Pancreas (tissue), 10 donors: ENCODE results near the gene MGMT. TPM values are rescaled to one million over a fixed set of nuclear protein-coding genes. Genes with fewer than 3 reads are reported as not detected.

ENCODE experiments used
- ATAC-seq, 4 donors: fragments of 200-7000 bp; cut with Tn5 transposase; one replicate each; pipeline versions ENCODE4 v1.8.0 to v1.9.1; 2020; ENCODE audit warnings: mild to moderate bottlenecking in 4 of 4, moderate library complexity in 4 of 4
- DNase-seq, 6 donors: peaks; one replicate each; pipeline ENCODE4 v3.0.0-alpha.2; 2020
- FAIRE-seq: peaks from 2 replicates; lab custom pipeline; 2012; peaks lifted over from hg19 to GRCh38; lab: Jason Lieb, UNC
- H3K27ac ChIP-seq, 4 donors: fragments of 200-600 bp; sonication (generic); 1 replicate in 3 of 4; 2 replicates in 1 of 4; pipeline versions ENCODE4 v1.5.0 to v1.8.0; 2020
- H3K27me3 ChIP-seq, 4 donors: fragments of 200-600 bp; one replicate each; pipeline ENCODE4 v1.8.0; 2021
- H3K36me3 ChIP-seq, 3 donors: fragments of 200-600 bp; sonication (generic) in 1 of 3; one replicate each; pipeline versions ENCODE4 v1.5.0 to v1.8.0; 2020 to 2021
- H3K4me1 ChIP-seq, 3 donors: fragments of 200-600 bp; one replicate each; pipeline ENCODE4 v1.8.0; 2021
- H3K4me3 ChIP-seq, 4 donors: fragments of 200-600 bp; sonication (generic) in 2 of 4; one replicate each; pipeline versions ENCODE4 v1.5.0 to v1.8.0; 2020 to 2021
- H3K9me3 ChIP-seq, 4 donors: fragments of 200-600 bp; one replicate each; pipeline ENCODE4 v1.8.0; 2021
- WGBS, 2 donors: extraction: QIAGEN DNeasy Blood & Tissue Kit; methylation state at CpG; one replicate each; pipeline ENCODE4 v1.1.7; 2013; 5-methylcytosine and 5-hydroxymethylcytosine counted together
- intact Hi-C, 3 donors: fragments of 100-400 bp; cut with DNase I; formaldehyde crosslinking; loops; one replicate each; pipeline versions ENCODE4 v1.11.1 to v1.14.2; 2022
- polyA plus RNA-seq, 2 donors: library from polyadenylated mRNA; stranded (reverse); fragments of 200-250 nt; gene quantifications; one replicate each; pipeline ENCODE4 v1.2.3, GENCODE V29; 2013
- total RNA-seq, 6 donors: library from RNA; stranded (reverse); fragmentation: NEBNext Ultra II Directional in 4 of 6; extraction: Animal tissue kit (Norgen Biotek cat#: 25700) in 4 of 6; gene quantifications; one replicate each; pipeline versions ENCODE4 v1.2.1 to v1.2.4, GENCODE V29; 2021 to 2023
- TF ChIP-seq, protein P1 (sequence below), 4 donors: fragments of 200-600 bp; sonication (generic) in 3 of 4; IDR thresholded peaks; one replicate each; pipeline versions ENCODE4 v1.5.0 to v1.8.0; 2021; ENCODE audit warnings: antibody characterized with exemption in 4 of 4
- donor health status: healthy with polysubstance abuse.
- donor health status: DM: no; HTN: no; CAD: no; lungs with moderate emphysema.
- donor health status: DM: no; HTN: no; CAD: no.
- donor health status: control.
- donor health status: control.
- donor health status: Bipolar disorder and iron deficiency.
- donor health status: DM: yes; HTN: yes; CAD: no.
- donor health status: DM: no; HTN: no; CAD: no.
- donor health status: DM: no; HTN: no; CAD: no.
- donor health status: DM: yes; HTN: yes; CAD: no.

MGMT gene
- total and polyA plus RNA-seq, 8 donors = 9.1 to 18.6 (median 12.0) TPM

DNA sequence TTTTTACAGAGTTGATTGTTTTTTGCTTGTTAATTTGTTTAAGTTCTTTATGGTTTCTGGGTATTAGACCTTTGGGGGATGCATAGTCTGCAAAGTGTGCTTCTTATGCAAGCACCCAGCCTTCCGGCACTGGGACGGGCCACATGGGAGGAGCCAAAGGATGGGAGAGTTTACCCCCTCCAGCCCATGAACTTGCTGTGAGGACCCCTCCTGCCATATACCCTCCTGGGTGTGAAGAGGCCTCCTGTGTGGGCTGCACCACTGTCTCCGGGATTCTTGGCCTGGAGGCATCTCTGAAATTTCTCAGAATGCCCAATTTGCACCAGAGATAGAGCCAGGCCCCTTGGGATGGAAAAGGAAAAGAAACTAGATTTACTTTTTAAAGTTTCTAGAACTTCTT lies 150.7 kb downstream of the MGMT start:
- Histone ChIP-seq H3K36me3 (no peaks in the 10 kb centered on the region), H3K4me1 (no peaks in the 10 kb centered on the region), H3K4me3 (no peak overlapping the region), H3K27me3 (no peaks in the 10 kb centered on the region), H3K9me3 (no peaks in the 10 kb centered on the region), H3K27ac (no peak overlapping the region)
- 79 to 95% methylated on average over 3 of the region's 3 CpGs for WGBS, 2 donors
- FAIRE-seq (no peak), DNase-seq (no peak), ATAC-seq (no peak)
- intact Hi-C loops = no loop called here
- TF ChIP-seq, protein P1, sequence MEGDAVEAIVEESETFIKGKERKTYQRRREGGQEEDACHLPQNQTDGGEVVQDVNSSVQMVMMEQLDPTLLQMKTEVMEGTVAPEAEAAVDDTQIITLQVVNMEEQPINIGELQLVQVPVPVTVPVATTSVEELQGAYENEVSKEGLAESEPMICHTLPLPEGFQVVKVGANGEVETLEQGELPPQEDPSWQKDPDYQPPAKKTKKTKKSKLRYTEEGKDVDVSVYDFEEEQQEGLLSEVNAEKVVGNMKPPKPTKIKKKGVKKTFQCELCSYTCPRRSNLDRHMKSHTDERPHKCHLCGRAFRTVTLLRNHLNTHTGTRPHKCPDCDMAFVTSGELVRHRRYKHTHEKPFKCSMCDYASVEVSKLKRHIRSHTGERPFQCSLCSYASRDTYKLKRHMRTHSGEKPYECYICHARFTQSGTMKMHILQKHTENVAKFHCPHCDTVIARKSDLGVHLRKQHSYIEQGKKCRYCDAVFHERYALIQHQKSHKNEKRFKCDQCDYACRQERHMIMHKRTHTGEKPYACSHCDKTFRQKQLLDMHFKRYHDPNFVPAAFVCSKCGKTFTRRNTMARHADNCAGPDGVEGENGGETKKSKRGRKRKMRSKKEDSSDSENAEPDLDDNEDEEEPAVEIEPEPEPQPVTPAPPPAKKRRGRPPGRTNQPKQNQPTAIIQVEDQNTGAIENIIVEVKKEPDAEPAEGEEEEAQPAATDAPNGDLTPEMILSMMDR (IDR thresholded peaks at IDR 0.05) = no peak

GRCh38 chr10:129621062-129621461 lies 154.0 kb downstream of the MGMT start:
- intact Hi-C loops = no loop called here
- no peak for ATAC-seq
- Histone ChIP-seq H3K4me3 (no peak overlapping the region), H3K4me1 (no peaks in the 10 kb centered on the region), H3K27ac (no peak overlapping the region), H3K9me3 (no peaks in the 10 kb centered on the region), H3K36me3 (no peaks in the 10 kb centered on the region), H3K27me3 (no peaks in the 10 kb centered on the region)
- no peak for DNase-seq
- TF ChIP-seq, protein P1 (IDR thresholded peaks at IDR 0.05) = no peak
- WGBS, 2 donors = 86 to 92% methylated on average over 7 of the region's 7 CpGs
- FAIRE-seq = no peak

DNA sequence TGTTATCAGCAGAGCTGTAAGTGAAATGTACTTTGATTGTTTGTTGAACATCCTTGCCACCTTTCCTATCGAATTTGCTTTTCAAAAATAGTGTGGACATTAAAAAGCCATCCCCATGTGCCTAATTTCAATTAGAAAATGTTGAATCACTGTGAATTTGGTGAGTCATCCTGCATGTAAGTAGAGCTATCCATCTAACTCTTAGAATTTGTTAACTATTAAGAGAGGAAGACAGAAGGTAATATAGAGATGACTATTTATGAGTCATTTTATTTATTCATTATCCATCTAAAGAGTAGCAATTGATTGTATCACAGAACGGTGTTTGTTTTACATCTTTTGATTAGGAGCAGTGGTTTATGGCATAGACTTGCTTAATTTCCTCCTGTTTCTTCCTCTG lies 154.7 kb downstream of the MGMT start:
- Histone ChIP-seq H3K4me3 (no peak overlapping the region), H3K27ac (no peak overlapping the region), H3K4me1 (no peaks in the 10 kb centered on the region), H3K9me3 (no peaks in the 10 kb centered on the region), H3K27me3 (no peaks in the 10 kb centered on the region), H3K36me3 (no peaks in the 10 kb centered on the region)
- 39 to 59% methylated on average over 2 of the region's 2 CpGs for WGBS, 2 donors
- TF ChIP-seq, protein P1 (IDR thresholded peaks at IDR 0.05) = no peak
- ATAC-seq (no peak), DNase-seq (no peak), FAIRE-seq (no peak)
- intact Hi-C loops = no loop called here

DNA sequence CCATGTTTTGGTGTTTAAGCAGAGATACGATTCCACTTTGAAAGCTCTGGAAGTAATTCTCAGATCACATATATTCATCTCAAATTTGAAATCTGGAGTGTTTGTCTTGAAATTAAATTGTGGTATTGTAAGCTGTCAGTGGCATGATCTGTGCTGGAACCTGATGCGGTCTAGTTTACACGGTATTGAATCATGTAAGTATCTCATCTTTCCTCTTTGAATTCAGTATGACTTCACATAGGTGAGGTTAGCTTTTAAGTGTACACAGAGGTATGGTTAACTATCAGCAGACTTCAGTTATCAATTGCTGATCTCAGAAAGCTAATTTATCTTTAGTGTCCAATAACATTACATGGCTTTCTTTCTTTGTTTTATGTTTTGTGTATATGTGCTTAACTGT lies 155.2 kb downstream of the MGMT start:
- Histone ChIP-seq H3K4me1 (no peaks in the 10 kb centered on the region), H3K4me3 (no peak overlapping the region), H3K36me3 (no peaks in the 10 kb centered on the region), H3K27ac (no peak overlapping the region), H3K9me3 (no peaks in the 10 kb centered on the region), H3K27me3 (no peaks in the 10 kb centered on the region)
- ATAC-seq (no peak), FAIRE-seq (no peak), DNase-seq (no peak)
- 83 to 85% methylated on average over 3 of the region's 3 CpGs for WGBS, 2 donors
- TF ChIP-seq, protein P1 (IDR thresholded peaks at IDR 0.05) = no peak
- intact Hi-C loops = no loop called here

DNA sequence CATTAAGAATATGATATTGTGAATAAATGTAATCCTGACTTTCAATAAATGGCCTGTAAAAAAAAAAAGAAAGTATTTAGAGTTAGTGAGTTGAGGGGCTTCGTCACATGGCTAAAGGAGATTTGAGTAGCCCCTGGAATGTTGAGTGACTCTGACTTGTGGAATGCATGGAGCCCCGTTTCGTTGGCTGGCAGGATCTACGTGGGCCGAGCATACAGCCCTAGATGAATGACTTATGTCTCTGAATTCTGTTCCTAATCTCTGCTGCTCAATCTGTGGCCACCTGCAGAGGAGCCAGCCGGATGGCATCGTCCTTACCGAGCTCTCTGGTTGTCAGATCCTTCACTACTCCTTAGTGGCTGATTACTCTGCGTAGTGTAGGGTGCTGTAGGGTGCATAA lies 155.7 kb downstream of the MGMT start:
- H3K4me1 ChIP-seq = no peaks in the 10 kb centered on the region

More for the DNA sequence above, 155.7 kb downstream of the MGMT start:
- WGBS, 2 donors = 93 to 96% methylated on average over 9 of the region's 9 CpGs
- no peaks in the 10 kb centered on the region for H3K27me3 ChIP-seq
- no peak for FAIRE-seq
- H3K9me3 ChIP-seq = no peaks in the 10 kb centered on the region
- H3K4me3 ChIP-seq = no peak overlapping the region
- no peak overlapping the region for H3K27ac ChIP-seq
- intact Hi-C loops = no loop called here
- no peak for ATAC-seq
- no peak for DNase-seq
- H3K36me3 ChIP-seq = no peaks in the 10 kb centered on the region
- TF ChIP-seq, protein P1 (IDR thresholded peaks at IDR 0.05) = no peak
